COLO829 (cell line): ENCODE data around the gene TUBGCP6.

Experiments used
- DNase-seq: peaks from one replicate; pipeline ENCODE4 v3.0.0; 2012; ENCODE audit warnings: low spot score

The TUBGCP6 gene

GRCh38 chr22:50194037-50194805 is 50.6 kb downstream of the TUBGCP6 start:
- DNase-seq: no peak

GRCh38 chr22:50193621-50194020 is 51.2 kb downstream of the TUBGCP6 start:
- no peak for DNase-seq

- no peak for DNase-seq
Measured at GRCh38 chr22:50192436-50193204, 52.2 kb downstream of the TUBGCP6 start.

- no peak for DNase-seq
Measured at GRCh38 chr22:50190941-50191741, 53.7 kb downstream of the TUBGCP6 start.

GRCh38 chr22:50190182-50190940 is 54.5 kb downstream of the TUBGCP6 start:
- DNase-seq: peak; percentile 61

- no peak for DNase-seq
Measured at GRCh38 chr22:50189849-50190181, 55.0 kb downstream of the TUBGCP6 start.

- no peak for DNase-seq
Measured at GRCh38 chr22:50189184-50189848, 55.5 kb downstream of the TUBGCP6 start.

- DNase-seq: no peak
Measured at GRCh38 chr22:50188356-50188755, 56.5 kb downstream of the TUBGCP6 start.

- DNase-seq: no peak
Measured at GRCh38 chr22:50186761-50187523, 57.9 kb downstream of the TUBGCP6 start.

GRCh38 chr22:50186181-50186714 is 58.6 kb downstream of the TUBGCP6 start:
- no peak for DNase-seq

GRCh38 chr22:50185375-50186087 is 59.3 kb downstream of the TUBGCP6 start, which contains the start of gene TRABD:
TRABD (plus strand) TSS chr22:50185913; CDS start chr22:50193061, 7,148 bp downstream.
- DNase-seq: peak; percentile 90

GRCh38 chr22:50184902-50185374 is 59.9 kb downstream of the TUBGCP6 start:
- no peak for DNase-seq

GRCh38 chr22:50184004-50184901 is 60.6 kb downstream of the TUBGCP6 start:
- DNase-seq: no peak

- DNase-seq: no peak
Measured at GRCh38 chr22:50183141-50183971, 61.5 kb downstream of the TUBGCP6 start.

- no peak for DNase-seq
Measured at GRCh38 chr22:50182176-50183081, 62.4 kb downstream of the TUBGCP6 start.
